Left ventricle myocardium inferior (tissue), 1 donor: ENCODE measurements around the gene TCF7L1. TPM values are rescaled to one million over a fixed set of nuclear protein-coding genes. Genes with fewer than 3 reads are reported as not detected.
A peak's percentile ranks its signal among the peaks of the same experiment; 100 is the strongest.

Source experiments
- DNase-seq: peaks from one replicate; pipeline ENCODE4 v3.0.0-alpha.2; 2020
- H3K27ac ChIP-seq: fragments of 200-600 bp; replicated peaks from 2 replicates; pipeline ENCODE4 v1.8.0; 2021
- H3K27me3 ChIP-seq: fragments of 200-600 bp; 2 replicates; pipeline ENCODE4 v1.8.0; 2021; ENCODE audit warnings: low read depth
- H3K36me3 ChIP-seq: fragments of 200-600 bp; 2 replicates; pipeline ENCODE4 v1.8.0; 2021
- H3K4me1 ChIP-seq: fragments of 200-600 bp; 2 replicates; pipeline ENCODE4 v1.8.0; 2021
- H3K4me3 ChIP-seq: fragments of 200-600 bp; 2 replicates; pipeline ENCODE4 v1.8.0; 2021; ENCODE audit warnings: mild to moderate bottlenecking, moderate library complexity
- H3K9me3 ChIP-seq: fragments of 200-600 bp; replicated peaks from 2 replicates; pipeline ENCODE4 v1.8.0; 2021
- CTCF ChIP-seq: fragments of 200-600 bp; IDR thresholded peaks from 2 replicates; pipeline ENCODE4 v1.8.0; 2021; ENCODE audit warnings: antibody characterized with exemption, mild to moderate bottlenecking, borderline replicate concordance
- intact Hi-C: fragments of 100-400 bp; cut with micrococcal nuclease; formaldehyde crosslinking; loops from one replicate; pipeline ENCODE4 v1.11.0; 2022
- total RNA-seq: library from RNA; stranded (reverse); fragmentation: NEBNext Ultra II Directional; extraction: Animal tissue kit (Norgen Biotek cat#: 25700); gene quantifications from one replicate; pipeline ENCODE4 v1.2.1, GENCODE V29; 2021
- donor health status: DM: no; HTN: yes; CAD: no; lungs with severe emphysema.

The TCF7L1 gene
- total RNA-seq, 1 donor from 2014 or later: 7.0 TPM

GRCh38 chr2:85344356-85344954 is 211.3 kb downstream of the TCF7L1 start:
- no peak for DNase-seq
- H3K27me3 ChIP-seq: no peaks in the 10 kb centered on the region
- H3K27ac ChIP-seq: no peak overlapping the region
- no peaks in the 10 kb centered on the region for H3K9me3 ChIP-seq
- H3K36me3 ChIP-seq: peaks cover 62% of the 10 kb centered on the region
- no peak overlapping the region for H3K4me3 ChIP-seq
- intact Hi-C loops: no loop called here
- H3K4me1 ChIP-seq: no peaks in the 10 kb centered on the region
- no peak for TF ChIP-seq CTCF

GRCh38 chr2:85347599-85347998 is 214.4 kb downstream of the TCF7L1 start:
- peaks cover 6% of the 10 kb centered on the region for H3K4me1 ChIP-seq
- no peak for TF ChIP-seq CTCF
- H3K9me3 ChIP-seq: no peaks in the 10 kb centered on the region
- no peak overlapping the region for H3K27ac ChIP-seq
- H3K27me3 ChIP-seq: no peaks in the 10 kb centered on the region
- intact Hi-C loops: no loop called here
- H3K36me3 ChIP-seq: peaks cover 82% of the 10 kb centered on the region
- H3K4me3 ChIP-seq: no peak overlapping the region
- no peak for DNase-seq

- Histone ChIP-seq H3K4me1 (peaks cover 56% of the 10 kb centered on the region), H3K27ac (peak overlapping the region; percentile 92), H3K9me3 (no peaks in the 10 kb centered on the region), H3K27me3 (no peaks in the 10 kb centered on the region), H3K36me3 (peaks cover 55% of the 10 kb centered on the region), H3K4me3 (peak overlapping the region; percentile 79)
- no peak for TF ChIP-seq CTCF
- peak; percentile 53 for DNase-seq
- intact Hi-C loops: no loop called here
Observed at GRCh38 chr2:85353876-85354285, 220.7 kb downstream of the TCF7L1 start.

GRCh38 chr2:85354286-85355072 is 221.3 kb downstream of the TCF7L1 start, which contains the start of the genes ELMOD3 and RETSAT:
Gene ELMOD3, plus strand, starts transcription at chr2:85354769. Its CDS starts 2,430 bp downstream, at chr2:85357199.
Gene RETSAT, minus strand, starts transcription at chr2:85354528. Its CDS starts 21 bp downstream, at chr2:85354507.
- Histone ChIP-seq H3K9me3 (no peaks in the 10 kb centered on the region), H3K27ac (peak within 1 kb of the TSS; percentile 92), H3K4me3 (peak within 1 kb of the TSS; percentile 79), H3K36me3 (peaks cover 55% of the 10 kb centered on the region), H3K4me1 (peaks cover 56% of the 10 kb centered on the region), H3K27me3 (no peaks in the 10 kb centered on the region)
- TF ChIP-seq CTCF: peak; percentile 9
- intact Hi-C loops: no loop called here
- peak; percentile 95 for DNase-seq

- intact Hi-C loops: no loop called here
Observed at GRCh38 chr2:85355073-85355410, 221.8 kb downstream of the TCF7L1 start.

More at GRCh38 chr2:85355073-85355410, 221.8 kb downstream of the TCF7L1 start:
- H3K27me3 ChIP-seq: no peaks in the 10 kb centered on the region
- no peaks in the 10 kb centered on the region for H3K9me3 ChIP-seq
- H3K36me3 ChIP-seq: peaks cover 54% of the 10 kb centered on the region
- no peak for DNase-seq
- TF ChIP-seq CTCF: no peak
- H3K27ac ChIP-seq: peak overlapping the region; percentile 92
- peak overlapping the region; percentile 79 for H3K4me3 ChIP-seq
- H3K4me1 ChIP-seq: peaks cover 56% of the 10 kb centered on the region
